A673 (cell line): Measurements from ENCODE around the gene PHF14. TPM values are rescaled to one million over a fixed set of nuclear protein-coding genes. Genes with fewer than 3 reads are reported as not detected.

Experiments
- BruUV-seq: library from RNA; stranded (reverse); fragments of 400-500 nt; replicated peaks from 2 replicates; lab custom pipeline; 2021; lab: Mats Ljungman, UMichigan
- CTCF ChIA-PET: fragments of 300-600 bp; sonication (Branson Sonifier 250); formaldehyde crosslinking; loops from one replicate; lab custom pipeline; 2022; ENCODE audit warnings: antibody characterized with exemption; lab: Charles Lee
- POLR2A ChIA-PET: fragments of 300-600 bp; sonication (Branson Sonifier 250); formaldehyde crosslinking; loops from one replicate; lab custom pipeline; 2022; ENCODE audit warnings: antibody characterized with exemption; ENCODE audit not compliant: low non-redundant PET; lab: Charles Lee
- DNase-seq: peaks from one replicate; pipeline ENCODE4 v3.0.0-alpha.2; 2015; ENCODE audit warnings: low spot score
- H3K27ac ChIP-seq: fragments of 200-600 bp; sonication (generic); 2 replicates; pipeline ENCODE4 v1.5.1; 2016; ENCODE audit warnings: mixed run types, low read depth, mild to moderate bottlenecking, mixed read lengths, antibody characterized with exemption, low read length; ENCODE audit not compliant: poor library complexity, severe bottlenecking
- H3K27me3 ChIP-seq: fragments of 200-600 bp; sonication (generic); replicated peaks from 2 replicates; pipeline ENCODE4 v1.6.1; 2017; ENCODE audit warnings: mixed run types, low read depth, mild to moderate bottlenecking, mixed read lengths, antibody characterized with exemption, low read length; ENCODE audit not compliant: insufficient read depth, poor library complexity
- H3K36me3 ChIP-seq: fragments of 200-600 bp; sonication (generic); 2 replicates; pipeline ENCODE4 v1.6.1; 2016; ENCODE audit warnings: mixed run types, mild to moderate bottlenecking, mixed read lengths, antibody characterized with exemption, low read length; ENCODE audit not compliant: insufficient read depth, poor library complexity, severe bottlenecking
- H3K4me1 ChIP-seq: fragments of 200-600 bp; sonication (generic); 2 replicates; pipeline ENCODE4 v1.6.1; 2017; ENCODE audit warnings: mixed run types, mild to moderate bottlenecking, mixed read lengths, antibody characterized with exemption, low read length; ENCODE audit not compliant: insufficient read depth, poor library complexity, severe bottlenecking
- H3K4me3 ChIP-seq: fragments of 200-600 bp; sonication (generic); 2 replicates; pipeline ENCODE4 v1.5.1; 2016; ENCODE audit warnings: low read depth, mixed run types, mild to moderate bottlenecking, mixed read lengths, low read length; ENCODE audit not compliant: poor library complexity, severe bottlenecking
- H3K9me3 ChIP-seq: fragments of 200-600 bp; sonication (generic); 2 replicates; pipeline ENCODE4 v1.6.1; 2016; ENCODE audit warnings: mixed run types, low read depth, mild to moderate bottlenecking, mixed read lengths, antibody characterized with exemption, low read length; ENCODE audit not compliant: poor library complexity, severe bottlenecking
- CTCF ChIP-seq: fragments of 300-800, 200-600 bp; sonication (generic); conservative IDR thresholded peaks from 2 replicates; pipeline ENCODE4 v1.5.1; 2017; ENCODE audit warnings: low read depth, mild to moderate bottlenecking, antibody characterized with exemption, low read length, moderate library complexity, mixed read lengths
- EZH2 ChIP-seq: fragments of 200-600 bp; sonication (generic); IDR thresholded peaks from 2 replicates; pipeline ENCODE4 v1.6.1; 2017; ENCODE audit warnings: borderline replicate concordance, low read depth, mild to moderate bottlenecking, mixed read lengths, antibody characterized with exemption, low read length; ENCODE audit not compliant: poor library complexity, severe bottlenecking
- intact Hi-C: fragments of 100-400 bp; cut with micrococcal nuclease; formaldehyde crosslinking; loops from one replicate; pipeline ENCODE4 v1.10.0; 2022; ENCODE audit not compliant: unreplicated experiment
- total RNA-seq: library from RNA; stranded (reverse); gene quantifications from 2 replicates; pipeline ENCODE4 v1.2.3, GENCODE V29; 2021

Gene PHF14
- total RNA-seq, 1 experiment from 2014 or later, result 79.5 TPM

- Histone ChIP-seq H3K4me3 (no peak overlapping the region), H3K36me3 (no peaks in the 10 kb centered on the region), H3K9me3 (no peaks in the 10 kb centered on the region), H3K27me3 (no peaks in the 10 kb centered on the region), H3K27ac (no peak overlapping the region), H3K4me1 (no peaks in the 10 kb centered on the region)
- no TSS peak for BruUV-seq
- CTCF ChIA-PET, result no interaction called here
- DNase-seq, result no peak
- TF ChIP-seq EZH2 (no peak), CTCF (no peak)
- intact Hi-C loops, result no loop called here
- POLR2A ChIA-PET, result no interaction called here
Measured at GRCh38 chr7:11182736-11183135, 209.1 kb downstream of the PHF14 start.

GRCh38 chr7:11185179-11185815 is 211.6 kb downstream of the PHF14 start:
- intact Hi-C loops, result no loop called here
- Histone ChIP-seq H3K4me1 (no peaks in the 10 kb centered on the region), H3K36me3 (no peaks in the 10 kb centered on the region), H3K27ac (no peak overlapping the region), H3K4me3 (no peak overlapping the region), H3K9me3 (no peaks in the 10 kb centered on the region), H3K27me3 (no peaks in the 10 kb centered on the region)
- no peak for DNase-seq
- POLR2A ChIA-PET, result no interaction called here
- CTCF ChIA-PET, result no interaction called here
- TF ChIP-seq CTCF (no peak), EZH2 (no peak)
- BruUV-seq, result no TSS peak

GRCh38 chr7:11188529-11189310 is 215.0 kb downstream of the PHF14 start:
- POLR2A ChIA-PET, result no interaction called here
- BruUV-seq, result no TSS peak
- DNase-seq, result peak; percentile 38
- Histone ChIP-seq H3K36me3 (no peaks in the 10 kb centered on the region), H3K4me1 (peaks cover 4% of the 10 kb centered on the region), H3K4me3 (no peak overlapping the region), H3K27ac (no peak overlapping the region), H3K27me3 (no peaks in the 10 kb centered on the region), H3K9me3 (no peaks in the 10 kb centered on the region)
- intact Hi-C loops, result no loop called here
- TF ChIP-seq CTCF (no peak), EZH2 (no peak)
- CTCF ChIA-PET, result no interaction called here
